Right lobe of liver (tissue), 4 donors: ENCODE data around the gene DEFB110.

Source experiments
- POLR2A ChIP-seq: fragments of 450-650 bp; IDR thresholded peaks from one replicate; pipeline ENCODE4 v1.6.1; 2017; ENCODE audit warnings: antibody characterized with exemption, mild to moderate bottlenecking
- TF ChIP-seq, protein P1 (sequence below), 4 donors: fragments of 200-600 bp in 3 of 4; fragments of 450-650 bp in 1 of 4; IDR thresholded peaks; one replicate each; pipeline versions ENCODE4 v1.5.1 to v1.8.0; 2016 to 2022; ENCODE audit warnings: antibody characterized with exemption in 4 of 4, mild to moderate bottlenecking in 2 of 4
- donor health status: DM: no; HTN: no; CAD: no.
- donor health status: DM: no; HTN: no; CAD: no.
- donor health status: DM: no; HTN: yes; CAD: no.

- no peak for TF ChIP-seq POLR2A
- TF ChIP-seq, protein P1, sequence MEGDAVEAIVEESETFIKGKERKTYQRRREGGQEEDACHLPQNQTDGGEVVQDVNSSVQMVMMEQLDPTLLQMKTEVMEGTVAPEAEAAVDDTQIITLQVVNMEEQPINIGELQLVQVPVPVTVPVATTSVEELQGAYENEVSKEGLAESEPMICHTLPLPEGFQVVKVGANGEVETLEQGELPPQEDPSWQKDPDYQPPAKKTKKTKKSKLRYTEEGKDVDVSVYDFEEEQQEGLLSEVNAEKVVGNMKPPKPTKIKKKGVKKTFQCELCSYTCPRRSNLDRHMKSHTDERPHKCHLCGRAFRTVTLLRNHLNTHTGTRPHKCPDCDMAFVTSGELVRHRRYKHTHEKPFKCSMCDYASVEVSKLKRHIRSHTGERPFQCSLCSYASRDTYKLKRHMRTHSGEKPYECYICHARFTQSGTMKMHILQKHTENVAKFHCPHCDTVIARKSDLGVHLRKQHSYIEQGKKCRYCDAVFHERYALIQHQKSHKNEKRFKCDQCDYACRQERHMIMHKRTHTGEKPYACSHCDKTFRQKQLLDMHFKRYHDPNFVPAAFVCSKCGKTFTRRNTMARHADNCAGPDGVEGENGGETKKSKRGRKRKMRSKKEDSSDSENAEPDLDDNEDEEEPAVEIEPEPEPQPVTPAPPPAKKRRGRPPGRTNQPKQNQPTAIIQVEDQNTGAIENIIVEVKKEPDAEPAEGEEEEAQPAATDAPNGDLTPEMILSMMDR (IDR thresholded peaks at IDR 0.05) = no peak
Measured at GRCh38 chr6:50030350-50030749, 8.6 kb upstream of the DEFB110 start.
